ENCODE measurements around the gene TMEM91. TPM values are rescaled to one million over a fixed set of nuclear protein-coding genes. Genes with fewer than 3 reads are reported as not detected.

Gene TMEM91
- total and polyA plus RNA-seq, 2 of the 4 experiments (the other 2 are of a cell fraction) = 1.4 to 4.8 TPM

- CTCF ChIA-PET = no interaction called here
- BruUV-seq (replicated peaks) = no TSS peak
These were observed 37.6 kb downstream of the TMEM91 start for GRCh38 chr19:41413947-41414346.

More at GRCh38 chr19:41413947-41414346, 37.6 kb downstream of the TMEM91 start:
- no peak for ATAC-seq (ENCODE audit: low read depth)
- H3K56ac ChIP-seq (ENCODE audit: extremely low read depth, insufficient read depth, low read length) = no peak overlapping the region
- H3K9me1 ChIP-seq (ENCODE audit: insufficient read depth, low read length) = no peaks in the 10 kb centered on the region; the same call in 1 of the 2 replicates
- H2AK9ac ChIP-seq (replicated peaks; ENCODE audit: low read depth, low read length, poor library complexity) = no peak overlapping the region
- no peak overlapping the region for H4K91ac ChIP-seq (ENCODE audit: insufficient read depth, low read depth, low read length)
- in situ Hi-C loops (cut with MboI; ENCODE audit: low sequenced_read_pairs) = no loop called here
- no peak overlapping the region for H3K27ac ChIP-seq (ENCODE audit: insufficient read depth, low read length)
- no peak overlapping the region for H3K4ac ChIP-seq (ENCODE audit: low read depth, low read length)
- H4K5ac ChIP-seq (ENCODE audit: low read depth, low read length) = no peak overlapping the region
- no peak overlapping the region for H2BK20ac ChIP-seq (ENCODE audit: low read depth, low read length)
- TF ChIP-seq FOS (IDR thresholded peaks at IDR 0.05; ENCODE audit: low read depth, low read length) (no peak), RFX5 (IDR thresholded peaks at IDR 0.05; ENCODE audit: low read depth, low read length) (no peak), BHLHE40 (IDR thresholded peaks at IDR 0.05; ENCODE audit: low read depth, low read length) (no peak), MAZ (IDR thresholded peaks at IDR 0.05; ENCODE audit: borderline replicate concordance, low read depth, low read length) (no peak), POLR2A (IDR thresholded peaks at IDR 0.05; ENCODE audit: low read depth, low read length) (no peak), RAD21 (IDR thresholded peaks at IDR 0.05; ENCODE audit: low read length) (no peak), CHD1 (IDR thresholded peaks at IDR 0.05; ENCODE audit: low read depth, low read length) (no peak), MAFK (IDR thresholded peaks at IDR 0.05; ENCODE audit: low read depth, low read length) (no peak), MXI1 (IDR thresholded peaks at IDR 0.05; ENCODE audit: borderline replicate concordance, low read depth, low read length) (no peak), NFE2L2 (IDR thresholded peaks at IDR 0.05; ENCODE audit: low read depth, low read length) (no peak), ELK1 (IDR thresholded peaks at IDR 0.05; ENCODE audit: borderline replicate concordance, low read depth, low read length) (no peak), SMC3 (IDR thresholded peaks at IDR 0.05; ENCODE audit: low read depth, low read length) (no peak), RCOR1 (IDR thresholded peaks at IDR 0.05; ENCODE audit: insufficient replicate concordance, low read length) (no peak), CTCF (conservative IDR thresholded peaks at IDR 0.05; ENCODE audit: low read depth, low read length) (no peak), USF2 (IDR thresholded peaks at IDR 0.05; ENCODE audit: low read depth, low read length) (no peak), CEBPB (IDR thresholded peaks at IDR 0.05; ENCODE audit: low read depth, low read length) (no peak)
- no peaks in the 10 kb centered on the region; a peak in 1 of 4 replicates for H3K79me1 ChIP-seq (ENCODE audit: low read depth in 1 of 2, low read length in 2 of 2)
- no peak overlapping the region for H2BK15ac ChIP-seq (ENCODE audit: low read depth, low read length)
- H3K36me3 ChIP-seq (ENCODE audit: control insufficient read depth, insufficient read depth, low read length) = peaks cover 43% of the 10 kb centered on the region
- H4K8ac ChIP-seq (ENCODE audit: low read depth in 2 of 2, low read length in 2 of 2) = no peak overlapping the region
- no peak overlapping the region for H3K9ac ChIP-seq (ENCODE audit: low read depth, low read length)
- no CpG with 5 or more reads among the region's 10 CpGs for WGBS, 2 experiments (ENCODE audit: extremely low coverage in 2 of 2, insufficient read length in 1 of 2)
- H3K18ac ChIP-seq (ENCODE audit: low read depth, low read length) = no peak overlapping the region
- H2BK5ac ChIP-seq (ENCODE audit: low read depth, low read length, poor library complexity, severe bottlenecking) = no peak overlapping the region
- no peak overlapping the region for H2AK5ac ChIP-seq (ENCODE audit: low read depth, low read length)
- H3K14ac ChIP-seq (replicated peaks; ENCODE audit: low read depth, low read length) = no peak overlapping the region
- peaks cover 4% of the 10 kb centered on the region for H3K4me1 ChIP-seq (ENCODE audit: control insufficient read depth, insufficient read depth, low read length)
- dilution Hi-C loops (cut with HindIII; ENCODE audit: low sequenced_read_pairs, unreplicated experiment) = no loop called here
- H3K23ac ChIP-seq (ENCODE audit: low read depth, low read length) = no peak overlapping the region
- no peaks in the 10 kb centered on the region for H3K9me3 ChIP-seq (ENCODE audit: control insufficient read depth, insufficient read depth, low read length)
- H2AFZ ChIP-seq (replicated peaks; ENCODE audit: low read length, poor library complexity) = no peak overlapping the region
- H2BK120ac ChIP-seq (ENCODE audit: low read depth, low read length) = no peak overlapping the region
- no peak for DNase-seq
- POLR2A ChIA-PET (ENCODE audit: unreplicated experiment) = no interaction called here
- no peak overlapping the region for H3K4me2 ChIP-seq (ENCODE audit: low read depth, low read length)
- no peaks in the 10 kb centered on the region for H4K20me1 ChIP-seq (ENCODE audit: insufficient read depth, low read length)
- H3K27me3 ChIP-seq (ENCODE audit: control insufficient read depth, insufficient read depth, low read length) = no peaks in the 10 kb centered on the region
- H3K4me3 ChIP-seq (ENCODE audit: insufficient read depth, low read depth, low read length) = no peak overlapping the region
- intact Hi-C loops (cut with micrococcal nuclease) = no loop called here
